NCI-H146 treated with DMSO at 0.1 percent for 48 hours (cell line): ENCODE results near the gene XXYLT1.
"Not testable (repeated sequence)": the region's sequence is repeated elsewhere in the genome, so short reads cannot be mapped to it uniquely, and the experiment has no call there.

ENCODE experiments used
- DNase-seq: peaks from one replicate; lab custom pipeline; 2025; ENCODE audit not compliant: unreplicated experiment; lab: John Stamatoyannopoulos, UW

XXYLT1 gene

GRCh38 chr3:195114786-195115599, 156.0 kb downstream of the XXYLT1 start:
- DNase-seq, result no peak

- no peak for DNase-seq
These were observed 157.2 kb downstream of the XXYLT1 start for GRCh38 chr3:195113536-195114425.

- DNase-seq, result no peak
These were observed 157.9 kb downstream of the XXYLT1 start for GRCh38 chr3:195113048-195113447.

- DNase-seq, result no peak
These were observed 158.6 kb downstream of the XXYLT1 start for GRCh38 chr3:195112361-195112791.

GRCh38 chr3:195111766-195112165, 159.2 kb downstream of the XXYLT1 start:
- no peak for DNase-seq

DNA sequence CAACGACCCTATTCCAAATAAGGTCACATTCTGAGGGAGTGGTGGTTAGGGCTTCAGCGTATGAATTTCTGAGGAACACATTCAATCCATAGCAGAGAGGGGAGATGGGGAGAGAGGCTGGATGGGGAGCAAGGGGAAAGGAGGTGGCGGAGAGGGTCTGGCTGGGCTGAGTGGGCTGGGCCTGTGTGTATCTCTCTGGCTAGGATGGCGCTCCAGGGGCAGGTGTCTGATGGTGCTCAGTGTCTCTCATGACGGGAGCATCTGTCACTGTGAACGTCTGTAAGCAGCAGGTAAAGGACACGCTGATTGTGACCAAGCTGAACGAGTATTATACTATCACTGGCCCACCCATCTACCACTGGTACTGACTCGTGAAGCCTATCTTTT, 159.6 kb downstream of the XXYLT1 start:
- DNase-seq, result no peak

DNA sequence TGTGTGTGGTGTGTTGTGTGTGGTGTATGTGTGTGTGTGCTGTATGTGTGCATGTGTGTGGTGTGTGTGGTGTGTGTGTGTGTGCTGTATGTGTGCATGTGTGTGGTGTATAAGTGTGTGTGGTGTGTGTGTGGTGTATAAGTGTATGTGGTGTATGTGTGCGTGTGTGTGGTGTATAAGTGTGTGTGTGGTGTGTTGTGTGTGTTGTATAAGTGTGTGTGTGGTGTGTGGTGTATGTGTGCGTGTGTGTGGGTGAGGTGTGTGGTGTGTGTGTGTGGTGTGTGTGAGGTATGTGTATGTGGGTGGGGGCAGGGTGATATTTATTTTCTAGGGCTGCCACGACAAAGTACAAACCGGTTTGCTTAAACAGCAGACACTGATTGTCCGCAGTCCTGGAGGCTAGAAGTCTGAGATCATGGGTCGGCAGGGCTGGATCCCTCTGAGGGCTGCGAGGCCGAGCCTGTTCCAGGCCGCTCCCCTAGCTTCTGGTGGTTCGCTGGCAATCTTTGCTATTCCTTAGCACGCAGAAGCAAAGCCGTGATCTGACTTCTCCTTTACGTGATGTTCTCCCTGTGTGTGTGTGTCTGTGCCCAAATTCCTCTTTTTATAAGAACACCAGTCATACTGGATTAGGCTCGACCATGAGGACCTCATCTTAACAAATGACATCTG, 160.2 kb downstream of the XXYLT1 start:
- no peak for DNase-seq

- DNase-seq, result no peak
These were observed 161.8 kb downstream of the XXYLT1 start for GRCh38 chr3:195109098-195109657.

GRCh38 chr3:195107593-195107992, 163.4 kb downstream of the XXYLT1 start:
- no peak for DNase-seq

DNA sequence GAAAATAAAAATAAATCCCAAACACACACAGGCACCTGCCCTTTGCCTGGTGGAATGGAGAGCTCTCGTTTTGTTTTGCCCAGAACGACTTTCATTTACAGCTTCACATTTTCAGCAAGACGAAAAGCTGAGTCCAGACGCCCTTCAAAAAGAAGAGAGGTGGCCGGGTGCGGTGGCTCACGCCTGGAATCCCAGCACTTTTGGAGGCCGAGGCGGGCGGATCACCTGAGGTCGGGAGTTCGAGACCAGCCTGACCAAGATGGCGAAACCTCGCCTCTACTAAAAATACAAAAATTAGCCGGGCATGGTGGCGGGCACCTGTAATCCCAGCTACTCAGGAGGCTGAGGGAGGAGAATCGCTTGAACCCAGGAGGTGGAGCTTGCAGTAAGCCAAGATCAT, 163.9 kb downstream of the XXYLT1 start:
- not testable (repeated sequence) for DNase-seq

DNA sequence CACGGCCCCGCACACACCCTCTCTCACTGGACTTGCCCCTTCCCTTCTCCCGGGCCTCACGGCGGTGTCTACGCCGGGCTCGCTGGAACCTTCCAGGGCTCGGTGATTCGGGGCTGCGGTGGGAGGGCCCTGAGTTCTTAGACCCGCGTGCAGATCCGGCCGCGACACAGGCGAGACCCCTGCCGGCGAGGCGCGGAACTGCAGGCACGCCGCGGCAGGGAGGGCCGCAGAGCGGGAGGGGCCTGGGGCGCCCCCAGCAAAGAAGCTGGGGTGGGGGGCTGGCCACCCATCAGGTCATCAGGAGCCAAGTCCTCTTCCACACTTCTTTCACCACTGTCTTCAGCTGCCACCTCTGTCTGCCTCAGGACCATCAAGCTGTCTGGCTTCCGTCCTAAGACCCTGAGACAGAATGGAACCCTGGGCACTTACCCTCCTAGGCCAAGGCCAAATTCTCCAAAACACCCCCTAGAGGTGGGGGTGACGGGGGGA, 164.5 kb downstream of the XXYLT1 start:
- DNase-seq, result peak; percentile 31

GRCh38 chr3:195105841-195106417, 165.0 kb downstream of the XXYLT1 start:
- DNase-seq, result no peak

DNA sequence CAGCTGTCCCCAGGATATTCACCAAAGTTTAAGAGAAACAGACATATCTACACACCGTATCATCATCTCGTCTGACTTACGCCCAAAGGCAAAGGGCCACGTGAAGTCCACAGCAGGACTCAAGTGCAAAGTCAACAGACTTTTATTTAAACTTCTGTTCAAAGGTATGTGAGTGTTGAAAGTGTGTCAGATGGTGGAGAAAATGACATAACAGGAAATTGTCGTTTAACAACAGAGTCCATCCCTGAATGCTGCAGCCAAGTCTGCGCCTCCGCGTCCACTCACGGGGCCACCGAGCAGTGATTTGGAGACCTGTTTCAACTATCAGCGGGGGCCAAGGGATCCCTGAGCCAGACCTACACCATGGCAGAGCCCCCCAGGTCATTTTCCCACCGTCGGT, 165.6 kb downstream of the XXYLT1 start:
- DNase-seq, result peak; percentile 74

DNA sequence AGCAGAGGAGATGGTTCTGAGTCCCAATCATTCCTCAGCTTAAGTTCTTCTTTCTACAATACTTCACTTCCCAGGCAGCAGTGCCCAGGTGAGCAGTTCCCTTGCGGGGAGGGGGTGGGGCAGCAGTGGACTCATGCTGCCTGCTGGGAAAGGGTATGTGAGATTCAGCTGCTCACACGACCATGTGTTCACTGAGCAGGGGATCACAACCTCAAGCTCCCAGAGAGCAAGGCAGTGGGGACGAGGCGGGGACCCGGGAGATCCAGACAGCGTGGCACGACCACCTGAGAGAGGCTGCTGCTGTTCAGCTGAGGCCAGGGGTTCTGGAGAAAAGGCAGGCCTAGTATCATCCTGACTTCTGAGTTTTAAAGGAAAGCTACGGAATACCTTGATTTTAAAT, 166.6 kb downstream of the XXYLT1 start:
- no peak for DNase-seq

DNA sequence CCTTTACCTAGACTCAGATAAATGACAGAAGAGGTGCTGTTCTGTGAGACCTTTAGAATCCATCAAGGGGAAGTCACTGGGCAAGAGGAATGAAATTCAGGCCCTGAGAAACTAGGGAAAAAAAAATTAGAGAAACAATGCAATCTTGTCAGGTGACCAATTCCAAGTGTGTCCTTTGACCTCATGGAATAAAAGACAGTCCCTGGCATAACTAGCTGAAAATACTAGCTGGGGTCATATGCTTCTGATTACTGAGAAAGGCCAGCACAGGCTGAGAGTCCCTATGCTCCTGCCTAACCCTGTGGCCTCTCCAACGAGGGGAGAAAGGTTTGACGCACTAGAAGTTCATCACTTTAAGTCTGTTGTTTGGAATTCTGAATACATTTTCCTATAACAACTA, 167.3 kb downstream of the XXYLT1 start:
- no peak for DNase-seq

DNA sequence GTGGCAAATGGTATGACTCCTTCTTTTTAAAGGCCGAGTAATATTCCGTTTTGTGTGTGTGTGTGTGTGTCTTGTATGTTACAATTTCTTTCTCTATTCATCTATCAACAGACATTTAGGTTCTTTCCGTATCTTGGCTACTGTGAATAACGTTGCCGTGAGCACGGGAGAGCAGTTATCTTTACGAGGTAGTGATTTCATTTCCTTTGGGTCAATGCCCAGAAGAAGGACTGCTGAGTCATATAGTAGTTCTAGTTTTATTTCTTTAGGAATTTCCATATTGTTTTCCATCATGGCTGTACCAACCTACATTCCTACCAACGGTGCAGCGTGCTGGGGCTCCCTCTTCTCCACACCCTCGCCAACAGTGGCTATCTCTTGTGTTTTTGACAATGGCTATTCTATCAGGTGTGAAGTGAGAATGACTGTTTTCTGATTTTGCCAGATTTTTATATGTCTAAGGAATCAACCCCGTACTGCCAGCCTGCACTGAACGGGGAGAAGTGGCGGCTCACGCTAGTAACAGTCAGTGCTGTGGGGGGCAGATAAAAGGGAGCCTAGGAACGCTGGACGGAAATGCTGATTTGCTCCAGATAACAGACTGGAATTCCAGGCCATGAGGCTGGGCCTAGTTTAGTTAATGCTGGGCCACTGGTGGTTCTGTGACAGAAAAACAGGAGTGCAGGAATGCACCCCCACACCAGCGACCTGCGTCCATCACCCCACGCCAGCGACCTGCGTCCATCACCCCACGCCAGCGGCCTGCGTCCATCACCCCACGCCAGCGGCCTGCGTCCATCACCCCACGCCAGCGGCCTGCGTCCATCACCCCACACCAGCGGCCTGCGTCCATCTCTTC, 168.1 kb downstream of the XXYLT1 start:
- DNase-seq, result no peak

DNA sequence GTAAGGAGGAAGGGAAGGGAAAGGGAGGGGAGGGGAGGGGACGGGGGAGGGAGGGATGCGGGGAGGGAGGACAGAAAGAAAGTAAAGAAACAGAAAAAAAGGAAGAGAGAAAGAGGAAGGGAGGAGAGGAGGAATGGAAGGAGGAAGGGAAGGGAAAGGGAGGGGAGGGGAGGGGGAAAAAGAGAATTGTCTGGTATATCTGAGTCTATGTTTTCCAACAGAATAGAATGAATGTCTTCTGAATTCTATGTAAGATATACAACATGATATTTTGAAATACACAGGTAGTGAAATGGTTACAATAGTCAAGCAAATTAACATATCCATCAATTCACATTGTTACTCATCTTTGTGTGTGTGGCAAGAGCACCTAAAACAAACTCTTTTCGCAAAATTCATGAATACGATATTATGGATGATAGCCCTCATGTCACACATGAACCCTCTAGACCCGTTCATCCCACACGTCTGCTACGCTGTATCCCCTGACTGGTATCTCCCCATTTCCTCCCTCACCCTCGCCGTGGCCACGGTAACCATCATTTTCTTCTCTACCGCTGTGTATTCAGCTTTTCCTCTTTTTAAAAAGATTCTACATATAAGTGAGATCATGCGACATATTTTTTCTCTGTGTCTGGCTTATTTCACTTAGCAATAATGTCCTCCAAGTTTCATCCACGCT, 168.9 kb downstream of the XXYLT1 start:
- no peak for DNase-seq

GRCh38 chr3:195101001-195101583, 169.9 kb downstream of the XXYLT1 start:
- no peak for DNase-seq
